OCI-LY7 (cell line): ENCODE measurements around the gene ADAMTSL4.

Experiments used
- CTCF ChIP-seq: fragments of 200-600 bp; sonication (generic); conservative IDR thresholded peaks from 2 replicates; pipeline ENCODE4 v1.5.1; 2014; ENCODE audit warnings: mild to moderate bottlenecking, antibody characterized with exemption, low read length, moderate library complexity, mixed read lengths
- EZH2phosphoT487 ChIP-seq: fragments of 200-600 bp; sonication (generic); IDR thresholded peaks from 2 replicates; pipeline ENCODE4 v1.6.1; 2018; ENCODE audit warnings: low read depth, borderline replicate concordance, mild to moderate bottlenecking, mixed run types, antibody characterized with exemption, low read length, moderate library complexity, mixed read lengths

DNA sequence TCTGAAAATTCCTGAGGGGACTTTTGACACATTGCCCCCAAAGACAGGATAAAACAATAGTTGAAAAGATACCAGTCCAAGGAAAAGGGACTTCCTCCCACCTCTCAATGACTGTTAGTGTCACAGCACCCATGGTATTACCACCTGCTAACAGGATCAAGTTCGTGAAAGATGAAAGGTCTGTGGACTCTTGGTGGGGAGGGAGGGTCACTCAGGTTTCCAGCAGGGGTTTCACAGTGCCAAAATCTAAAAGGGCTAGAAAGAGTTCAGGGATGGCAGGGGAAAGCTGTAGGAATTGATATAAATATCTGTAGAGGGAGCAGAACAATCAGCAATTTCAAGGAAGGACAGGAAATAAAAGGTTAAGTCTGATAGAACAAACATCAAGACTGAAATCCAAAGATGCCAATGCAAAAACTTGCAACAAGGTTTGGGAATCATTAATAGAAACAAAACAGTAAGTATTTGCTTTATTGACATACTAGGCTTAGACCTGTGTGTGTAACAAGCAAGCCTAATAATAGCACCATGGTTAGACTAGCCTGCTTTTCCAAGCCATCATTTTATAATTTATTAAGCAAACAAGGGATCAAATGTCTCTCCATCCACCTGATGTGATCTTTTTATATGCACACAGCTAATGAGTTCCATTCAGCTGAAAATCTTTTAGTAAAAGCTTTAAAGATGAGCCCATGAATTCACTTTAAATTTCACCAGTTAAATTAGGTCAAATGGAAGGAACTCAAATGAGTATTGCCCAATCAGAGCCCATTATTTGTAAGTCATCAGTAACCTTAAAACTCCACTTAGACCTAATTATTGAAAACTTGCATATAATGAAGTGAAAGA is 26.5 kb downstream of the ADAMTSL4 start:
- TF ChIP-seq CTCF: no peak
- no peak for TF ChIP-seq EZH2phosphoT487
